ENCODE measurements around the gene PLEKHA7.
"Not testable (repeated sequence)": the region's sequence is repeated elsewhere in the genome, so short reads cannot be mapped to it uniquely, and the experiment has no call there.

PLEKHA7 gene

GRCh38 chr11:16880184-16880801 is 133.9 kb downstream of the PLEKHA7 start:
- no peak for DNase-seq (ENCODE audit: low read depth in 2 of 2)

GRCh38 chr11:16879690-16880089 is 134.5 kb downstream of the PLEKHA7 start:
- no peak for DNase-seq (ENCODE audit: low read depth in 2 of 2)

GRCh38 chr11:16876837-16877236 is 137.4 kb downstream of the PLEKHA7 start:
- no peak for DNase-seq (ENCODE audit: low read depth in 2 of 2)

GRCh38 chr11:16876053-16876752 is 138.0 kb downstream of the PLEKHA7 start:
- no peak for DNase-seq (ENCODE audit: low read depth in 2 of 2)

- DNase-seq (ENCODE audit: low read depth in 2 of 2), result no peak
Measured at GRCh38 chr11:16874275-16874975, 139.8 kb downstream of the PLEKHA7 start.

GRCh38 chr11:16873289-16873688 is 140.9 kb downstream of the PLEKHA7 start:
- DNase-seq (ENCODE audit: low read depth in 2 of 2), result no peak

GRCh38 chr11:16871368-16871767 is 142.8 kb downstream of the PLEKHA7 start:
- DNase-seq (ENCODE audit: low read depth in 2 of 2), result no peak

- DNase-seq (ENCODE audit: low read depth in 2 of 2), result no peak
Measured at GRCh38 chr11:16867097-16867496, 147.1 kb downstream of the PLEKHA7 start.

GRCh38 chr11:16864428-16864827 is 149.8 kb downstream of the PLEKHA7 start:
- DNase-seq (ENCODE audit: low read depth in 2 of 2), result not testable (repeated sequence)

- DNase-seq (ENCODE audit: low read depth in 2 of 2), result no peak
Measured at GRCh38 chr11:16863389-16863788, 150.8 kb downstream of the PLEKHA7 start.

GRCh38 chr11:16862726-16863125 is 151.5 kb downstream of the PLEKHA7 start:
- no peak for DNase-seq (ENCODE audit: low read depth in 2 of 2)

- DNase-seq (ENCODE audit: low read depth in 2 of 2), result no peak
Measured at GRCh38 chr11:16861862-16862261, 152.4 kb downstream of the PLEKHA7 start.

GRCh38 chr11:16860617-16861016 is 153.6 kb downstream of the PLEKHA7 start:
- DNase-seq (ENCODE audit: low read depth in 2 of 2), result no peak

GRCh38 chr11:16859651-16860050 is 154.6 kb downstream of the PLEKHA7 start:
- DNase-seq (ENCODE audit: low read depth in 2 of 2), result no peak

GRCh38 chr11:16857186-16857585 is 157.0 kb downstream of the PLEKHA7 start:
- DNase-seq (ENCODE audit: low read depth in 2 of 2), result no peak

GRCh38 chr11:16856022-16856471 is 158.2 kb downstream of the PLEKHA7 start:
- DNase-seq (ENCODE audit: low read depth in 2 of 2), result no peak

- no peak for DNase-seq (ENCODE audit: low read depth in 2 of 2)
Measured at GRCh38 chr11:16854979-16855378, 159.2 kb downstream of the PLEKHA7 start.

GRCh38 chr11:16853859-16854258 is 160.4 kb downstream of the PLEKHA7 start:
- no peak for DNase-seq (ENCODE audit: low read depth in 2 of 2)

GRCh38 chr11:16853266-16853665 is 160.9 kb downstream of the PLEKHA7 start:
- DNase-seq (ENCODE audit: low read depth in 2 of 2), result no peak

- DNase-seq (ENCODE audit: low read depth in 2 of 2), result no peak
Measured at GRCh38 chr11:16846305-16846704, 167.9 kb downstream of the PLEKHA7 start.

- DNase-seq (ENCODE audit: low read depth in 2 of 2), result no peak
Measured at GRCh38 chr11:16844268-16844771, 169.9 kb downstream of the PLEKHA7 start.

- DNase-seq (ENCODE audit: low read depth in 2 of 2), result no peak
Measured at GRCh38 chr11:16843294-16843693, 170.9 kb downstream of the PLEKHA7 start.

- no peak for DNase-seq (ENCODE audit: low read depth in 2 of 2)
Measured at GRCh38 chr11:16841984-16842383, 172.2 kb downstream of the PLEKHA7 start.
